PC-9 (cell line): ENCODE results near the gene HOXC13. TPM values are rescaled to one million over a fixed set of nuclear protein-coding genes. Genes with fewer than 3 reads are reported as not detected.

Source experiments
- BruUV-seq: library from RNA; stranded (reverse); fragments of 400-500 nt; replicated peaks from 2 replicates; lab custom pipeline; 2021; lab: Mats Ljungman, UMichigan
- CTCF ChIA-PET: fragments of 300-600 bp; sonication (Branson Sonifier 250); formaldehyde crosslinking; loops from one replicate; lab custom pipeline; 2022; ENCODE audit warnings: antibody characterized with exemption; lab: Charles Lee
- POLR2A ChIA-PET: fragments of 300-600 bp; sonication (Branson Sonifier 250); formaldehyde crosslinking; loops from one replicate; lab custom pipeline; 2022; ENCODE audit warnings: antibody characterized with exemption; ENCODE audit not compliant: unreplicated experiment; lab: Charles Lee
- DNase-seq, 2 experiments: peaks; one replicate each; pipeline versions ENCODE4 v3.0.0 to v3.0.0-alpha.2; 2015 to 2022; ENCODE audit warnings: mixed read lengths in 1 of 2
- H2AFZ ChIP-seq: fragments of 200-600 bp; sonication (generic); 2 replicates; pipeline ENCODE4 v1.8.1; 2017; ENCODE audit warnings: antibody characterized with exemption
- H3F3A ChIP-seq: fragments of 200-600 bp; sonication (generic); 2 replicates; pipeline ENCODE4 v1.8.1; 2017; ENCODE audit warnings: antibody characterized with exemption, mild to moderate bottlenecking, low read depth; ENCODE audit not compliant: insufficient read depth
- H3K27ac ChIP-seq: fragments of 200-600 bp; sonication (generic); 2 replicates; pipeline ENCODE4 v1.6.1; 2016; ENCODE audit warnings: mixed run types
- H3K27me3 ChIP-seq: fragments of 200-600 bp; sonication (generic); 2 replicates; pipeline ENCODE4 v1.6.1; 2016; ENCODE audit warnings: low read depth, mixed run types; ENCODE audit not compliant: insufficient read depth
- H3K36me3 ChIP-seq: fragments of 200-600 bp; sonication (generic); 2 replicates; pipeline ENCODE4 v1.6.1; 2016; ENCODE audit warnings: low read depth, mixed run types
- H3K4me1 ChIP-seq: fragments of 200-600 bp; sonication (generic); replicated peaks from 2 replicates; pipeline ENCODE4 v1.6.1; 2016; ENCODE audit warnings: mixed run types; ENCODE audit not compliant: insufficient read depth
- H3K4me2 ChIP-seq: fragments of 200-600 bp; sonication (generic); 2 replicates; pipeline ENCODE4 v1.6.1; 2017; ENCODE audit warnings: mixed run types
- H3K4me3 ChIP-seq: fragments of 200-600 bp; sonication (generic); 2 replicates; pipeline ENCODE4 v1.6.1; 2016; ENCODE audit warnings: mixed run types
- H3K79me2 ChIP-seq: fragments of 200-600 bp; sonication (generic); 2 replicates; pipeline ENCODE4 v1.6.1; 2017; ENCODE audit warnings: low read depth, mixed run types
- H3K9me2 ChIP-seq: fragments of 200-600 bp; sonication (generic); 2 replicates; pipeline ENCODE4 v1.8.1; 2017; ENCODE audit warnings: mild to moderate bottlenecking; ENCODE audit not compliant: insufficient read depth
- H3K9me3 ChIP-seq: fragments of 200-600 bp; sonication (generic); 2 replicates; pipeline ENCODE4 v1.8.1; 2016; ENCODE audit warnings: low read depth; ENCODE audit not compliant: insufficient read depth
- H4K20me1 ChIP-seq: fragments of 200-600 bp; sonication (generic); 2 replicates; pipeline ENCODE4 v1.8.1; 2017; ENCODE audit not compliant: insufficient read depth
- EZH2 ChIP-seq: fragments of 200-600 bp; sonication (generic); IDR thresholded peaks from 2 replicates; pipeline ENCODE4 v1.8.0; 2017; ENCODE audit warnings: antibody characterized with exemption, low read depth
- intact Hi-C: fragments of 100-400 bp; cut with micrococcal nuclease; formaldehyde crosslinking; loops from one replicate; pipeline ENCODE4 v1.10.0; 2022; ENCODE audit not compliant: unreplicated experiment
- total RNA-seq: library from RNA; stranded (reverse); gene quantifications from 2 replicates; pipeline ENCODE4 v1.2.3, GENCODE V29; 2021
- TF ChIP-seq, protein P1 (sequence below): fragments of 200-600 bp; sonication (generic); conservative IDR thresholded peaks from 2 replicates; pipeline ENCODE4 v1.6.1; 2017; ENCODE audit warnings: mixed run types, antibody characterized with exemption, mild to moderate bottlenecking, moderate library complexity

The HOXC13 gene
- total RNA-seq, 1 experiment from 2014 or later: 1.8 TPM

DNA sequence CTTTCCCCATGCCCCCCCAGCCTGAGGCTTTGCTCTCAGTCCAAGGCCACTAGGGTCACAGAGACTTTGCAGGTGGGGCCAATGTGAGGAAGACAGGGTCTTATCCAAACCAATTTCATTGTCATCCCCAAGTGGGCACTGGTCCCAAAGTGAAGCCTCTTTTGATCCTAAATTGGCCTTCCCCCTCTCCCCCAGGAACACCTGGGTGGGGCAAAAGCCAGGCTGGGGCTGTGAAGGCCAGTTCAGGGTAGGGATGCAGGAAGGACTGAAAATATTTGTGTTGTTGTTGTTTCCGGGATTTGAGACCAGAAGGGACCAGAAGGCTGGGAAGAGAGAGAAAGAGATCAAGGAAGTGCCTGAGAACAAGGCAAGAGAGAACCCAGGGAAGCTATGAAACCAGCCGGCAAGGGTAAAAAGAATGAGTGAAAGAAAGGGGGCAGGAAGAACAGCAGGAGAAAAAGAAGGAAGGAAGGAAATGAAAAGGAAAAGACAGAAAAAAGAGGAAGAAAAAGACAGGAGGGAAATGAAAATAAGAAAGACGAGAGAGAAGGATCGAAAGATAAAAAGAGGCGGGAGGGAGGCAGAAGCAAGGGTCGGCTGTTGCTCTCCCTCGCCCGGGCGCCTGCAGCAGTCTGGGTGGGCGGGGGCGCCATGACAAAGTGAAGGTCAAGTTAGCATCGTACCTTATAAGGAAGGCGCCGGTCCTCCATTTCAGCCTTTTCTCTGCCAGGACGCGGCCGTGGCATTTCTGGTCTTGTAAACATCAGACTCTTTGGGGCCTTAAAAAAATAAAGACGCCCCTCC, 26.9 kb downstream of the HOXC13 start:
- peaks cover 10% of the 10 kb centered on the region for H3K4me1 ChIP-seq
- H4K20me1 ChIP-seq: no peaks in the 10 kb centered on the region; the same call in 1 of the 2 replicates
- H3K27ac ChIP-seq: no peak overlapping the region
- no peaks in the 10 kb centered on the region for H3K79me2 ChIP-seq
- H3K36me3 ChIP-seq: no peaks in the 10 kb centered on the region
- no TSS peak for BruUV-seq
- no peaks in the 10 kb centered on the region for H3K27me3 ChIP-seq
- H3F3A ChIP-seq: no peaks in the 10 kb centered on the region; the same call in 1 of the 2 replicates
- ChIA-PET POLR2A (interaction anchor here (0.6 kb wide), 1 partner anchor 238 kb away, joined by 4 read pairs; no protein-coding TSS in a partner anchor), CTCF (interaction anchor here (0.6 kb wide), 1 partner anchor 244 kb away, joined by 6 read pairs; no protein-coding TSS in a partner anchor)
- no peak overlapping the region for H2AFZ ChIP-seq
- no peak overlapping the region for H3K4me3 ChIP-seq
- H3K4me2 ChIP-seq: no peak overlapping the region
- intact Hi-C loops: no loop called here
- no peaks in the 10 kb centered on the region for H3K9me3 ChIP-seq
- TF ChIP-seq, protein P1, sequence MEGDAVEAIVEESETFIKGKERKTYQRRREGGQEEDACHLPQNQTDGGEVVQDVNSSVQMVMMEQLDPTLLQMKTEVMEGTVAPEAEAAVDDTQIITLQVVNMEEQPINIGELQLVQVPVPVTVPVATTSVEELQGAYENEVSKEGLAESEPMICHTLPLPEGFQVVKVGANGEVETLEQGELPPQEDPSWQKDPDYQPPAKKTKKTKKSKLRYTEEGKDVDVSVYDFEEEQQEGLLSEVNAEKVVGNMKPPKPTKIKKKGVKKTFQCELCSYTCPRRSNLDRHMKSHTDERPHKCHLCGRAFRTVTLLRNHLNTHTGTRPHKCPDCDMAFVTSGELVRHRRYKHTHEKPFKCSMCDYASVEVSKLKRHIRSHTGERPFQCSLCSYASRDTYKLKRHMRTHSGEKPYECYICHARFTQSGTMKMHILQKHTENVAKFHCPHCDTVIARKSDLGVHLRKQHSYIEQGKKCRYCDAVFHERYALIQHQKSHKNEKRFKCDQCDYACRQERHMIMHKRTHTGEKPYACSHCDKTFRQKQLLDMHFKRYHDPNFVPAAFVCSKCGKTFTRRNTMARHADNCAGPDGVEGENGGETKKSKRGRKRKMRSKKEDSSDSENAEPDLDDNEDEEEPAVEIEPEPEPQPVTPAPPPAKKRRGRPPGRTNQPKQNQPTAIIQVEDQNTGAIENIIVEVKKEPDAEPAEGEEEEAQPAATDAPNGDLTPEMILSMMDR: no peak
- no peak for TF ChIP-seq EZH2
- H3K9me2 ChIP-seq: no peaks in the 10 kb centered on the region
- no peak for DNase-seq

DNA sequence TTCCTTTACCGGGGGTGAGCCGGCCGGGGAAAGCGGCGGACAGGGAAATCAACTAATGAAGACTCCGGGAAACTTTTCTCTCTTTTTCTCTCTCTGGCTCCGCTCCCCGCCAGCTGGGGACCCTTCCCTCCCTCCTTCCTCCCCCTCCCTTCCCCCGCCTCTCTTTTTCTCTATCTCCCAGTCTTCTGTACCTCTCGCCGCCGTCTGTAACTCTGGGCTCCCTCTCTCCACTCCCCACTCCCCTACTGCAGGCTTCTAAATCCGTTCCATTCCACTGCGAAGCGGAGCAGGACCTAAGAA, 27.4 kb downstream of the HOXC13 start:
- Histone ChIP-seq H3K4me1 (peaks cover 10% of the 10 kb centered on the region), H3F3A (no peaks in the 10 kb centered on the region; the same call in 1 of the 2 replicates), H3K4me3 (no peak overlapping the region), H3K4me2 (no peak overlapping the region), H3K9me3 (no peaks in the 10 kb centered on the region), H3K9me2 (no peaks in the 10 kb centered on the region), H2AFZ (no peak overlapping the region), H3K27me3 (no peaks in the 10 kb centered on the region), H3K27ac (no peak overlapping the region), H3K79me2 (no peaks in the 10 kb centered on the region), H3K36me3 (no peaks in the 10 kb centered on the region), H4K20me1 (no peaks in the 10 kb centered on the region; the same call in 1 of the 2 replicates)
- ChIA-PET POLR2A (interaction anchor here (0.6 kb wide), 1 partner anchor 238 kb away, joined by 4 read pairs; no protein-coding TSS in a partner anchor), CTCF (no interaction called here)
- TF ChIP-seq, protein P1: no peak
- TF ChIP-seq EZH2: no peak
- BruUV-seq: no TSS peak
- DNase-seq: no peak
- intact Hi-C loops: no loop called here

DNA sequence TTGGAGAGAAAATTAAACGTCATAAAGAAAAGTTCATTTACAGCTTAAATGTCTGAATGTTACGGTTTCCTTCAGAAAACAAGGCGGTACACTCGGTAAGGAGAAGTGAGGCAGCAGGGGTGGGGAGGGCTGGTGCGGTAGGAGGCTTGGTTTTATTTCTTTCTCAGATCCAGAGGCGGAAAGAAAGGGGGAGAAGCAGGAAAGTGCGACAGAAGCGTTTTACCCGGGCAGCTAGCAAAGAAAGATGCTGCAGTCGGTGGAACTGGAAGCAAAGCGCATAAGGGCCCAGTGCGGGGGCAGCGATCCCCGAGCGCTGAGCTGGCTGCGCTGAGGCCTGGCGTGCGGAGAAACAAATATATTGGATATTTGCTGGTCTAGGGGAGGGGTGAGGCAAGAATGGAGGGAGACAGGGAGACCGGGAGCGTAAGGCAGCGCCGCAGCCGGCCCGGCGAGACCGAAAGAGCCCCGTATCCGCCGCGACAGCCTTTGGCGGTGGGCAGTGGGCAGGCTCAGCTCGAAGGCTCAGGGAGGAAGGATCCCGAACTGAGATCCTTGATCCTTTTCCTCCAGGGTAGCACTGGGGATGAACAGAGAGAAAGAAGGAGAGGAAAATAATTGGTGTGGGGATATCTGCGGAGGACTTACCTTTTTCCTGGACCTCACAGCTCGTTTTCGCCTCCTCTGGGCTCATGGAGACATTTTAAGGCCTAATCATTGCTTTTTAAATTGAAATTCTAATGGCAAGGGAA, 27.9 kb downstream of the HOXC13 start:
- Histone ChIP-seq H3F3A (no peaks in the 10 kb centered on the region; the same call in 1 of the 2 replicates), H4K20me1 (no peaks in the 10 kb centered on the region; the same call in 1 of the 2 replicates), H3K4me1 (peaks cover 10% of the 10 kb centered on the region), H3K4me2 (no peak overlapping the region), H3K9me2 (no peaks in the 10 kb centered on the region), H3K4me3 (no peak overlapping the region), H3K79me2 (no peaks in the 10 kb centered on the region), H3K9me3 (no peaks in the 10 kb centered on the region), H2AFZ (no peak overlapping the region), H3K27ac (no peak overlapping the region), H3K27me3 (no peaks in the 10 kb centered on the region), H3K36me3 (no peaks in the 10 kb centered on the region)
- no TSS peak for BruUV-seq
- intact Hi-C loops: no loop called here
- DNase-seq: no peak
- TF ChIP-seq, protein P1: no peak
- no peak for TF ChIP-seq EZH2
- CTCF ChIA-PET: no interaction called here
- POLR2A ChIA-PET: interaction anchor here (0.6 kb wide), 1 partner anchor 239 kb away, joined by 4 read pairs; no protein-coding TSS in a partner anchor
